GM12878 (cell line): ENCODE measurements around the gene ISM1.

Experiments used
- ATF7 ChIP-seq: fragments of 450-650 bp; IDR thresholded peaks from 2 replicates; pipeline ENCODE4 v1.6.1; 2016; ENCODE audit warnings: low read depth, mild to moderate bottlenecking
- BACH1 ChIP-seq: fragments of 450-650 bp; IDR thresholded peaks from 2 replicates; pipeline ENCODE4 v1.6.1; 2017; ENCODE audit warnings: mild to moderate bottlenecking, borderline replicate concordance
- BCLAF1 ChIP-seq: fragments of 450-650 bp; IDR thresholded peaks from 2 replicates; pipeline ENCODE4 v1.6.1; 2017; ENCODE audit warnings: antibody characterized with exemption, mild to moderate bottlenecking, moderate library complexity
- CEBPZ ChIP-seq: fragments of 150-350 bp; IDR thresholded peaks from 2 replicates; pipeline ENCODE4 v1.6.1; 2016; ENCODE audit warnings: low read depth, low read length
- CREB1 ChIP-seq: IDR thresholded peaks from 2 replicates; pipeline ENCODE4 v1.6.1; 2012; ENCODE audit warnings: low read depth, mild to moderate bottlenecking, inconsistent platforms
- CTCF ChIP-seq, 3 experiments: IDR thresholded peaks in 2 of 3; conservative IDR thresholded peaks in 1 of 3; 2 replicates each; pipeline ENCODE4 v1.5.1; 2011; ENCODE audit warnings: low read depth in 3 of 3, low read length in 3 of 3, mild to moderate bottlenecking in 3 of 3, control low read depth in 2 of 3, moderate library complexity in 2 of 3, inconsistent platforms in 1 of 3, mixed read lengths in 1 of 3; ENCODE audit not compliant: control insufficient read depth in 2 of 3, insufficient read depth in 1 of 3; ENCODE audit errors: extremely low read depth in 1 of 3
- E4F1 ChIP-seq: fragments of 450-650 bp; IDR thresholded peaks from 2 replicates; pipeline ENCODE4 v1.6.1; 2018; ENCODE audit warnings: borderline replicate concordance, mild to moderate bottlenecking; ENCODE audit not compliant: partially characterized antibody
- MAX ChIP-seq: IDR thresholded peaks from 2 replicates; pipeline ENCODE4 v1.6.1; 2012; ENCODE audit warnings: low read depth, low read length, improper control_type of control experiment
- NRF1 ChIP-seq: conservative IDR thresholded peaks from 2 replicates; pipeline ENCODE4 v1.6.1; 2011; ENCODE audit warnings: mild to moderate bottlenecking, low read depth, low read length, improper control_type of control experiment
- PBX3 ChIP-seq: IDR thresholded peaks from 2 replicates; pipeline ENCODE4 v1.6.1; 2011; ENCODE audit warnings: mild to moderate bottlenecking, low read depth, low read length, moderate library complexity; ENCODE audit not compliant: insufficient replicate concordance
- RAD21 ChIP-seq: IDR thresholded peaks from 2 replicates; pipeline ENCODE4 v1.6.1; 2011; ENCODE audit warnings: mild to moderate bottlenecking, low read depth, low read length, moderate library complexity; ENCODE audit not compliant: insufficient read depth
- ZBTB11 ChIP-seq: fragments of 450-650 bp; formaldehyde crosslinking; IDR thresholded peaks from 2 replicates; pipeline ENCODE4 v1.5.0; 2022; ENCODE audit warnings: mild to moderate bottlenecking, missing genetic modification characterization

GRCh38 chr20:13219327-13220193 lies 1.5 kb upstream of the ISM1 start:
- TF ChIP-seq BACH1 (no peak), ATF7 (no peak), CTCF (IDR thresholded peaks at IDR 0.05 in 2 of 3, conservative IDR thresholded peaks at IDR 0.05 in 1 of 3; ENCODE audit: control insufficient read depth in 2 of 3, extremely low read depth in 1 of 3, insufficient read depth in 1 of 3, low read depth in 3 of 3, low read length in 3 of 3) (no peak), CREB1 (no peak), RAD21 (no peak), PBX3 (no peak), ZBTB11 (CRISPR knock-in tag) (no peak), NRF1 (no peak), E4F1 (no peak), MAX (no peak), CEBPZ (no peak), BCLAF1 (no peak)
